ENCODE data around the gene CADPS.

DNA sequence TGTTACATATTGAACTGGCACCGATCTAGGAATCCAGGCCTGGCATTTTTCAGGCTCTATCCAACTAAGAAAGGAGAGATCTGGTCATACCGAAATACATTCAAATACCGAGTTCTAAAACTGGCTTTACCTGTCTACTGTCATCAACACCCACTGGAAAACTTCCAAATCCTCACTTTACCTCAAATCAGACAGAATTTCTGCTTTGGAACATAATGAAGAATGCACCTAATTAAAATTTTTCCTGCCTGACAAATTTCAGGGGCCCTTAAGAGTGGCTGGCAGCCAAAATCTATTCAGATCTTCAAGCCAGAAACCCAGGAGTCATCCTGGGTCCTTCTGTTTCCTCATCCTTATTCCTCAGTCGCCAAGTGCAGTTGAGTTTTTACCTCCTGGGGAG, 303.3 kb downstream of the CADPS start:
- TF ChIP-seq, protein P1, sequence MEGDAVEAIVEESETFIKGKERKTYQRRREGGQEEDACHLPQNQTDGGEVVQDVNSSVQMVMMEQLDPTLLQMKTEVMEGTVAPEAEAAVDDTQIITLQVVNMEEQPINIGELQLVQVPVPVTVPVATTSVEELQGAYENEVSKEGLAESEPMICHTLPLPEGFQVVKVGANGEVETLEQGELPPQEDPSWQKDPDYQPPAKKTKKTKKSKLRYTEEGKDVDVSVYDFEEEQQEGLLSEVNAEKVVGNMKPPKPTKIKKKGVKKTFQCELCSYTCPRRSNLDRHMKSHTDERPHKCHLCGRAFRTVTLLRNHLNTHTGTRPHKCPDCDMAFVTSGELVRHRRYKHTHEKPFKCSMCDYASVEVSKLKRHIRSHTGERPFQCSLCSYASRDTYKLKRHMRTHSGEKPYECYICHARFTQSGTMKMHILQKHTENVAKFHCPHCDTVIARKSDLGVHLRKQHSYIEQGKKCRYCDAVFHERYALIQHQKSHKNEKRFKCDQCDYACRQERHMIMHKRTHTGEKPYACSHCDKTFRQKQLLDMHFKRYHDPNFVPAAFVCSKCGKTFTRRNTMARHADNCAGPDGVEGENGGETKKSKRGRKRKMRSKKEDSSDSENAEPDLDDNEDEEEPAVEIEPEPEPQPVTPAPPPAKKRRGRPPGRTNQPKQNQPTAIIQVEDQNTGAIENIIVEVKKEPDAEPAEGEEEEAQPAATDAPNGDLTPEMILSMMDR (conservative IDR thresholded peaks at IDR 0.05; ENCODE audit: low read length), result no peak
- TF ChIP-seq EZH2phosphoT487 (IDR thresholded peaks at IDR 0.05; ENCODE audit: borderline replicate concordance, low read depth, low read length), result no peak

All from OCI-LY7 (cell line).